ENCODE data around the gene TSHZ2.

Gene TSHZ2

DNA sequence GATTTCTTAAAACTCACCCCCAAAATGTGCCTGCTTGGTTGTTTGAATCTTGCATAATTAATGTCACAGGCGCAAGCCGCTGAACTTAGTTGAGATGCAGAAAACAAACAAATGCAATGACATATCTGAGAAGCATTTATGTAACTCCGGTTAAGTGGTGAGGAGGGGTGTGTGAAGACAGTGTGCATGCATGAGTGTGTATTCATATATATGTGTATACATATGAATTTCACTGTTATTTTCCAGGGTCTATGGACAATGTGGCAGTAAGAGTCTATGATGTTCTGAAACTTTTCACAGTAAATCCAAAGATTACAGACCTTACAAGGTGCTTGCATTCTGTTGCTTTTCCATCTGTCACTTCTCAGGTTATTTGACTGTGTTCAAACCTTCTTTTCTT, 518.5 kb downstream of the TSHZ2 start:
- Histone ChIP-seq H3K36me3 (ENCODE audit: control insufficient read depth, insufficient read depth, low read length) (no peaks in the 10 kb centered on the region), H3K27me3 (replicated peaks; ENCODE audit: control insufficient read depth, insufficient read depth, low read length) (no peaks in the 10 kb centered on the region), H3K4me3 (replicated peaks; ENCODE audit: low read depth, low read length) (no peak overlapping the region)
- TF ChIP-seq, protein P1, sequence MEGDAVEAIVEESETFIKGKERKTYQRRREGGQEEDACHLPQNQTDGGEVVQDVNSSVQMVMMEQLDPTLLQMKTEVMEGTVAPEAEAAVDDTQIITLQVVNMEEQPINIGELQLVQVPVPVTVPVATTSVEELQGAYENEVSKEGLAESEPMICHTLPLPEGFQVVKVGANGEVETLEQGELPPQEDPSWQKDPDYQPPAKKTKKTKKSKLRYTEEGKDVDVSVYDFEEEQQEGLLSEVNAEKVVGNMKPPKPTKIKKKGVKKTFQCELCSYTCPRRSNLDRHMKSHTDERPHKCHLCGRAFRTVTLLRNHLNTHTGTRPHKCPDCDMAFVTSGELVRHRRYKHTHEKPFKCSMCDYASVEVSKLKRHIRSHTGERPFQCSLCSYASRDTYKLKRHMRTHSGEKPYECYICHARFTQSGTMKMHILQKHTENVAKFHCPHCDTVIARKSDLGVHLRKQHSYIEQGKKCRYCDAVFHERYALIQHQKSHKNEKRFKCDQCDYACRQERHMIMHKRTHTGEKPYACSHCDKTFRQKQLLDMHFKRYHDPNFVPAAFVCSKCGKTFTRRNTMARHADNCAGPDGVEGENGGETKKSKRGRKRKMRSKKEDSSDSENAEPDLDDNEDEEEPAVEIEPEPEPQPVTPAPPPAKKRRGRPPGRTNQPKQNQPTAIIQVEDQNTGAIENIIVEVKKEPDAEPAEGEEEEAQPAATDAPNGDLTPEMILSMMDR (IDR thresholded peaks at IDR 0.05; ENCODE audit: insufficient read depth, low read length, poor library complexity, severe bottlenecking), result no peak
- DNase-seq (ENCODE audit: extremely low read depth, insufficient read length), result no peak

DNA sequence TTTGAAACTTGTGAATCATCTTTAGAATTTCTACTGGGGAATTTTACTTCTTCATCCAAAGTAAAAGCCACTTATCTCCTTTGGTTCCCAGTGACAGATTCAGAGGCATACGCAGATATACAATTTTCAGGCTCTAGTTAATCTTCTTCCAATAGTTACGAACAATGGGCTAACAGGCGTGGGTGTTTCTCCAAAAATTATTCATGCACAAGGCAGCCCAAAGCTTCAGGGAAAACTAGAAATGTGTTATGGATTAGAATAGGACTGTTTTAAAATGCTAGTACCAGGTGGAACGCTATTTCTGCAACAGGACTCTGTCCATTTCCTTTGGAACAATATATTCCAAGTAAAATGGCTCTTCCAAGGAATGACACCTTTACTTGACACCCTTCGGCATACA, 519.3 kb downstream of the TSHZ2 start:
- TF ChIP-seq, protein P1 (IDR thresholded peaks at IDR 0.05; ENCODE audit: insufficient read depth, low read length, poor library complexity, severe bottlenecking), result no peak

DNA sequence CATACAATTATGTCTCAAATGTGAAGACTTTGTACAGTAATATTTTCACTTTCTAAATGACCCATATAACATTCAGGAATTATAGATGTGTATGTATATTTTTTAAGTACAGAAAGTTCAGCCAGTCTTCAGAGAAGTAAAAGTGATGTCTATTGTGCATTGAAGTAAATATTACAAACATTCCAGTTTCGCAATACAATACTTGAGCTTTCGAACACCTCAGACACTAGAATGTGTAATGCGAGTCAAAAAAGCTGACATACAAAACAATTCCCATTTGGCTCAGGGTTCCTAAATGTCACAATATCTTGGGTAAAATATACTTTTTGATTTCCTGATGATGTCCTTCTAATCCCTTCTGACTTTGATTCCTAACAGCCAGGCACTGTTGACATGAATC, 520.1 kb downstream of the TSHZ2 start:
- TF ChIP-seq, protein P1 (IDR thresholded peaks at IDR 0.05; ENCODE audit: insufficient read depth, low read length, poor library complexity, severe bottlenecking), result no peak
- no peak overlapping the region for H3K4me3 ChIP-seq (replicated peaks; ENCODE audit: low read depth, low read length)
- no peak for DNase-seq (ENCODE audit: extremely low read depth, insufficient read length)
- no peaks in the 10 kb centered on the region for H3K27me3 ChIP-seq (replicated peaks; ENCODE audit: control insufficient read depth, insufficient read depth, low read length)
- H3K36me3 ChIP-seq (ENCODE audit: control insufficient read depth, insufficient read depth, low read length), result no peaks in the 10 kb centered on the region

More for the DNA sequence above, 519.3 kb downstream of the TSHZ2 start:
- H3K27me3 ChIP-seq (replicated peaks; ENCODE audit: control insufficient read depth, insufficient read depth, low read length), result no peaks in the 10 kb centered on the region
- no peak for DNase-seq (ENCODE audit: extremely low read depth, insufficient read length)
- H3K36me3 ChIP-seq (ENCODE audit: control insufficient read depth, insufficient read depth, low read length), result no peaks in the 10 kb centered on the region
- no peak overlapping the region for H3K4me3 ChIP-seq (replicated peaks; ENCODE audit: low read depth, low read length)

DNA sequence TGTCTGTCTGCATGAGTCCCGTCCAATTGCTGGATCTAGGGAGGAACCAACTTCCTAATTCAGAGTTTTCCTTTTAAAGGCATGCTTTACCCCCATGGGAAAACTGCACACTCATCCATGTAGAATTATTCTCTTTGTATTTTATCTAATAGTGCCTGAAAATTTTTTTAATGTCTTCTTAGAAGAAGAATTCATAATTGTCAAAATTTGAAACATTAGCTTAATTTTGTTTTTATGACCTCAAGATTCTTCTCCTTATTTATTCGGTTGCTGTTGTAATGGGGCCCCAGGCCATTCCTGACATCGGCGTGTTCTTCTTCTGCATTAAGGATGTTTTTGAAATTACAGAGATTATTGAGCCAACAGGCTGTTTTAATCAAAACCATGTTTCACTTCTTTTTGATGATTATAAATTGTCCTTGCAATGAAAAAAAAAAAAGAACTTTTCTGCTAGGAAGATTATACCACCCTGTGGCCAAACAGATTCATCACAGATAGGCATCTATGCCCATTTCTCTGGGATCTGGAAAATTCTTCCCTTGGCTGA, 521.2 kb downstream of the TSHZ2 start:
- Histone ChIP-seq H3K36me3 (ENCODE audit: control insufficient read depth, insufficient read depth, low read length) (no peaks in the 10 kb centered on the region), H3K4me3 (replicated peaks; ENCODE audit: low read depth, low read length) (no peak overlapping the region), H3K27me3 (replicated peaks; ENCODE audit: control insufficient read depth, insufficient read depth, low read length) (no peaks in the 10 kb centered on the region)
- TF ChIP-seq, protein P1 (IDR thresholded peaks at IDR 0.05; ENCODE audit: insufficient read depth, low read length, poor library complexity, severe bottlenecking), result no peak
- no peak for DNase-seq (ENCODE audit: extremely low read depth, insufficient read length)

DNA sequence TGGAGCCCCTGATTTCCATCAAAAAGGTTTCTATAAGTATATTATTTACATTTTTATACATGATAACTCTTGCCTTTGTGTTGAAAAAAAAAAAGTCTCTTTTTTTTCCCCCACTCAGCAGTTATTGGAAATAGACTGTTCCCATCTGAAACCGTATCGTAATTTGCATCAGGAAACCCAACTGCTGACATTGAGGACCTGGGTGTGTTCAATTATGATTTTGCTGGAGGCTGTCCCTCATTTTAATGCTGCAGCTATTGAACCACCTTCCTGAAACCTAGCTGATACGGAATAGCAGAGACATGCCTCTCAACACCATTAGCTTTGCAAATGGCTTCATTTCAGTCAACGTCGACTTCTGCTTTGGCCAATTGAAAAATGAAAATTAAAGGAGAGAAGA, 522.6 kb downstream of the TSHZ2 start:
- no peaks in the 10 kb centered on the region for H3K36me3 ChIP-seq (ENCODE audit: control insufficient read depth, insufficient read depth, low read length)
- no peak for DNase-seq (ENCODE audit: extremely low read depth, insufficient read length)

More for the DNA sequence above, 522.6 kb downstream of the TSHZ2 start:
- Histone ChIP-seq H3K27me3 (replicated peaks; ENCODE audit: control insufficient read depth, insufficient read depth, low read length) (no peaks in the 10 kb centered on the region), H3K4me3 (replicated peaks; ENCODE audit: low read depth, low read length) (no peak overlapping the region)
- TF ChIP-seq, protein P1 (IDR thresholded peaks at IDR 0.05; ENCODE audit: insufficient read depth, low read length, poor library complexity, severe bottlenecking), result no peak
